ENCODE measurements around the gene SMIM43.
A peak's percentile ranks its signal among the peaks of the same experiment; 100 is the strongest.

The SMIM43 gene

DNA sequence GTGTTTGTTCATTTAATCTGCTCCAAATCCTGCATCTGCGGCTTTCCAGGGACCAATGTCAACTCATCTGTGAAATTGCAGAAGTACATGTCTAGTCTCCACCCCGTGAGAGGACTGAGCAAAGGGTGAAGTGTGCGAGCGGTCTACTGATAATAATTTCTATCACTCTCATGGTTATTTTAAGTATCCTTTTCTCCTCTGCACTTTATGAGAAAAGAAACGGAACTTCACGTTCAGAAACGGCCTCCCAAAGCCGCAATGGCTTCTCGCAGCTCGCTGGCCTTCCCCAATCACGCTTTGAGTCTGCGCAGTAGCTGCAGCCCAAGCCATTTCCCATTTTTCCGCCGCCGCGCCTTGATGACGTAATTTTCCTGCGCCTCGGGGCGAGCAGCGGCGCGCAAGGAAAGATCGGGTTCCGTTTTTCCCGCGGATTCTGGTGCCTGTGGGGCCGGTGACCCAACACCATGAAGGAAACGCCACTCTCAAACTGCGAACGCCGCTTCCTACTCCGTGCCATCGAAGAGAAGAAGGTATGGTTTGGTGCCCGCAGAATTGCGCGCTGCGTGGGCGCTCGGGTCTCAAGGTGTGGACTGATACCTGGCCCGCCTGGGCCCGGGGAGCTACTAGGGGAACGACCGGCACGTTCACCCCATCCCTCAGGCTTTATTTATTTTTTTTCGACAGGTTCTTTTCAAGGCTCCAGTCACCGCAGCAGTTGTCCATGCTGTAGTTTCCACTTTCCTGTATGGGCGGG lies 36.2 kb upstream of the SMIM43 start, which contains the start of gene EXOSC9:
Gene EXOSC9 (plus strand): TSS at position 363 of the 754 bp plus-strand sequence. CDS start 102 bp downstream, at position 465.
- Histone ChIP-seq H3K27ac (ENCODE audit: low read depth, low read length) (peak within 1 kb of the TSS; percentile 57), H3K4me2 (ENCODE audit: low read length) (peak within 1 kb of the TSS; percentile 92)
- no CpG with 5 or more reads among the region's 48 CpGs for WGBS (ENCODE audit: extremely low coverage, insufficient coverage, low lambda C conversion rate)

DNA sequence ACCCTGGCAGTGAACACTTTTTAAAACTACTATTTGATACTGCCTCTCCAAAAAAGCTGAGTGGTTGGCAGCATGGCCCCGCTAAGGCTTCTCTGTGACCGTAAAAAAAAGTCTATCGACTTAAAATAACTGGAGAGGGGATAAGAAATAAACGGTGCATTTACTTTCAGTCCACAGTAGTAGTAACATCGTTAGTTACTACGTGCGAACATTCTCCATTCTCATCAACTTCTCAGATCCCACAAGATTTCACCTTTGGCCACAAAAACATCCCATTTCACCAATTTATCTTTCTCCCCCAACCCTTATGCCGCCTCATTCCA lies 35.6 kb upstream of the SMIM43 start:
- Histone ChIP-seq H4K8ac (ENCODE audit: low read depth, low read length) (peak overlapping the region; percentile 98), H2BK15ac (replicated peaks; ENCODE audit: low read depth) (no peak overlapping the region), H2BK5ac (ENCODE audit: low read length) (peak overlapping the region; percentile 44), H3K4ac (ENCODE audit: low read depth, low read length) (peak overlapping the region; percentile 81), H3K27ac (ENCODE audit: low read depth, low read length) (peak overlapping the region; percentile 30), H3K23ac (ENCODE audit: low read length) (peak overlapping the region; percentile 76), H3K9ac (ENCODE audit: low read length) (peak overlapping the region; percentile 84), H3K79me1 (ENCODE audit: low read length) (no peaks in the 10 kb centered on the region), H3K79me2 (ENCODE audit: control insufficient read depth, insufficient read depth, low read length) (peaks cover 13% of the 10 kb centered on the region), H3K27me3 (ENCODE audit: insufficient read depth, low read length, poor library complexity) (no peaks in the 10 kb centered on the region), H3K56ac (ENCODE audit: low read length) (peak overlapping the region; percentile 88), H3K4me1 (ENCODE audit: control insufficient read depth, low read depth, low read length) (no peaks in the 10 kb centered on the region), H3K4me2 (ENCODE audit: low read length) (peak overlapping the region; percentile 92), H3K4me3 (ENCODE audit: low read length) (peak overlapping the region; percentile 68), H4K5ac (ENCODE audit: low read length) (peak overlapping the region; percentile 94), H2BK120ac (ENCODE audit: low read depth, low read length) (no peak overlapping the region), H2AK5ac (ENCODE audit: low read length) (no peak overlapping the region), H3K36me3 (ENCODE audit: control insufficient read depth, insufficient read depth, low read length) (peaks cover 2% of the 10 kb centered on the region), H3K18ac (ENCODE audit: low read length) (peak overlapping the region; percentile 81)
- no CpG with 5 or more reads among the region's 8 CpGs for WGBS (ENCODE audit: extremely low coverage, insufficient coverage, low lambda C conversion rate)
- no peak for DNase-seq

More for the DNA sequence above, 36.2 kb upstream of the SMIM43 start, which contains the start of gene EXOSC9:
- no peaks in the 10 kb centered on the region for H3K27me3 ChIP-seq (ENCODE audit: insufficient read depth, low read length, poor library complexity)
- H2BK15ac ChIP-seq (replicated peaks; ENCODE audit: low read depth) = no peak within 1 kb of the TSS
- peak within 1 kb of the TSS; percentile 44 for H2BK5ac ChIP-seq (ENCODE audit: low read length)
- no peaks in the 10 kb centered on the region for H3K79me1 ChIP-seq (ENCODE audit: low read length)
- no peak within 1 kb of the TSS for H2BK120ac ChIP-seq (ENCODE audit: low read depth, low read length)
- DNase-seq = peak; percentile 97
- H4K8ac ChIP-seq (ENCODE audit: low read depth, low read length) = peak within 1 kb of the TSS; percentile 98
- H3K79me2 ChIP-seq (ENCODE audit: control insufficient read depth, insufficient read depth, low read length) = peaks cover 13% of the 10 kb centered on the region
- H2AK5ac ChIP-seq (ENCODE audit: low read length) = no peak within 1 kb of the TSS
- H3K4me1 ChIP-seq (ENCODE audit: control insufficient read depth, low read depth, low read length) = no peaks in the 10 kb centered on the region
- H3K4ac ChIP-seq (ENCODE audit: low read depth, low read length) = peak within 1 kb of the TSS; percentile 81
- peak within 1 kb of the TSS; percentile 98 for H3K4me3 ChIP-seq (ENCODE audit: low read length)
- H3K56ac ChIP-seq (ENCODE audit: low read length) = peak within 1 kb of the TSS; percentile 99
- H3K23ac ChIP-seq (ENCODE audit: low read length) = peak within 1 kb of the TSS; percentile 76
- peaks cover 2% of the 10 kb centered on the region for H3K36me3 ChIP-seq (ENCODE audit: control insufficient read depth, insufficient read depth, low read length)
- peak within 1 kb of the TSS; percentile 94 for H4K5ac ChIP-seq (ENCODE audit: low read length)
- H3K18ac ChIP-seq (ENCODE audit: low read length) = peak within 1 kb of the TSS; percentile 81
- H3K9ac ChIP-seq (ENCODE audit: low read length) = peak within 1 kb of the TSS; percentile 98

DNA sequence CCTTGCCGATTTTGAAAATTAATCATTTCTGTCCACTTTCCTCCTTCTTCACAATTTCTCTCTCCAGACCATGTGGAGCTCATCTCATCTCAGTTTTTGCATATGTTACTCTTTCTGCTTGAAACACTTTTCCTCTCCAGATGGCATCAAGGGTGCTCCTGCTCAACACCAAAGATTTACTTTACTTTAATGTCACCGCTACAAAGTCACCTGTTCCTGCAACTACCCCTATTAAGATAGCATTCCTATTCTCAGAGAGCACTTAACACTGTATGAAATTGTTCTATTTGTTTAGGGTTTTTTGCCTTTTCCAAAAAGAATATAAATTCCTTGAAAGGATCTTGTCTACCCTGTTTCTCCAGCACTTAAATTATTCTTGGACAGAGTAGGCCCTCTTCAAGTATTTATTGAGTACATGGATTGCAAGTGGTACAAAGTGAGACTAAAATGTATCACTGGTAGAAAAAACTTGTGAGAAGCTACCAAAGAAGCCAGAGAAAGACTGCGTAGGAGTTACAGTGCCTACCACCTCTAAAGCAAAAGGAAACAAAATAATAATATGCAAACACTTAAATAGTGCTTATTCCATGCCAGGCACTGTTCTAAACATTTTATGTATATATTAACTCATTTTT lies 35.0 kb upstream of the SMIM43 start:
- H3K27me3 ChIP-seq (ENCODE audit: insufficient read depth, low read length, poor library complexity) = no peaks in the 10 kb centered on the region
- H3K23ac ChIP-seq (ENCODE audit: low read length) = no peak overlapping the region
- H4K8ac ChIP-seq (ENCODE audit: low read depth, low read length) = no peak overlapping the region
- no peak overlapping the region for H4K5ac ChIP-seq (ENCODE audit: low read length)
- H3K79me1 ChIP-seq (ENCODE audit: low read length) = no peaks in the 10 kb centered on the region
- no peak overlapping the region for H3K56ac ChIP-seq (ENCODE audit: low read length)
- DNase-seq = no peak
- H2BK120ac ChIP-seq (ENCODE audit: low read depth, low read length) = no peak overlapping the region
- no peak overlapping the region for H3K4me2 ChIP-seq (ENCODE audit: low read length)
- H3K79me2 ChIP-seq (ENCODE audit: control insufficient read depth, insufficient read depth, low read length) = peaks cover 13% of the 10 kb centered on the region
- H3K4me3 ChIP-seq (ENCODE audit: low read length) = no peak overlapping the region
- no peak overlapping the region for H2BK5ac ChIP-seq (ENCODE audit: low read length)
- H2AK5ac ChIP-seq (ENCODE audit: low read length) = no peak overlapping the region
- no CpG with 5 or more reads among the region's 3 CpGs for WGBS (ENCODE audit: extremely low coverage, insufficient coverage, low lambda C conversion rate)
- no peak overlapping the region for H3K18ac ChIP-seq (ENCODE audit: low read length)
- no peak overlapping the region for H2BK15ac ChIP-seq (replicated peaks; ENCODE audit: low read depth)
- no peak overlapping the region for H3K4ac ChIP-seq (ENCODE audit: low read depth, low read length)
- no peaks in the 10 kb centered on the region for H3K4me1 ChIP-seq (ENCODE audit: control insufficient read depth, low read depth, low read length)
- no peak overlapping the region for H3K9ac ChIP-seq (ENCODE audit: low read length)
- no peak overlapping the region for H3K27ac ChIP-seq (ENCODE audit: low read depth, low read length)
- H3K36me3 ChIP-seq (ENCODE audit: control insufficient read depth, insufficient read depth, low read length) = peaks cover 2% of the 10 kb centered on the region

DNA sequence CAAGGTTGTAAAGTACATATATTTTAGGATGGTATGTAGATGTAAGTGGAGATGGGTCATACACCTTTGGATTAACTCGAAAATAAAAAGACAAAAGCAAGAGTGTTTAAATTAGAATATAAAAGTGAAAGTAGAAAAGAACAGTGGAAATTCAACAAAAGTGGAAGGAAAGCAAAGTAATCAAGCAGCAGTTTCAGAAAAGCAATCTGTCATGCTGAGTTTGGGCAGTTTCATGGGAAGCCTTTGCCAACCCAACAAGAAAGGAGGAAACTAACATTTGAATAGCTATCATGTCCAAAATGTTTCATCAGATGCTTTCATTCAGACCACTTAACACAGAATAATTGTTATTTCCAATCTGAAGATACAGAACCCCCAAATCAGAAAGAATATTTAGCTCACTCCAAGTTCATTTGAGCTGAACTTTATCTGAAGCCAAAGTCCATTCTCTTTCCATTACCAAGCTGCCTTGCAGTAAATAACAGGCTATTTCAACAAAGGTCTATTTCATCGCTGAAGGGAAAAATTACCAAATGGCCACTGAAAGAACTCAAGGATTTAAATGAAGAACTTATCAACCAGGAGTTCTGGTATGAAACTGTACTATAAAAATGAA lies 34.4 kb upstream of the SMIM43 start:
- Histone ChIP-seq H3K4ac (ENCODE audit: low read depth, low read length) (no peak overlapping the region), H3K56ac (ENCODE audit: low read length) (no peak overlapping the region), H3K27me3 (ENCODE audit: insufficient read depth, low read length, poor library complexity) (no peaks in the 10 kb centered on the region), H2AK5ac (ENCODE audit: low read length) (no peak overlapping the region), H3K18ac (ENCODE audit: low read length) (no peak overlapping the region), H2BK15ac (replicated peaks; ENCODE audit: low read depth) (no peak overlapping the region), H3K23ac (ENCODE audit: low read length) (no peak overlapping the region), H4K8ac (ENCODE audit: low read depth, low read length) (no peak overlapping the region), H3K79me2 (ENCODE audit: control insufficient read depth, insufficient read depth, low read length) (peaks cover 13% of the 10 kb centered on the region), H3K4me1 (ENCODE audit: control insufficient read depth, low read depth, low read length) (no peaks in the 10 kb centered on the region), H3K4me2 (ENCODE audit: low read length) (no peak overlapping the region), H2BK5ac (ENCODE audit: low read length) (no peak overlapping the region), H3K9ac (ENCODE audit: low read length) (no peak overlapping the region), H2BK120ac (ENCODE audit: low read depth, low read length) (no peak overlapping the region), H3K36me3 (ENCODE audit: control insufficient read depth, insufficient read depth, low read length) (no peaks in the 10 kb centered on the region), H3K4me3 (ENCODE audit: low read length) (no peak overlapping the region), H4K5ac (ENCODE audit: low read length) (no peak overlapping the region), H3K79me1 (ENCODE audit: low read length) (no peaks in the 10 kb centered on the region), H3K27ac (ENCODE audit: low read depth, low read length) (no peak overlapping the region)
- no peak for DNase-seq
- 100% methylated on average over 1 of the region's 2 CpGs for WGBS (ENCODE audit: extremely low coverage, insufficient coverage, low lambda C conversion rate)

DNA sequence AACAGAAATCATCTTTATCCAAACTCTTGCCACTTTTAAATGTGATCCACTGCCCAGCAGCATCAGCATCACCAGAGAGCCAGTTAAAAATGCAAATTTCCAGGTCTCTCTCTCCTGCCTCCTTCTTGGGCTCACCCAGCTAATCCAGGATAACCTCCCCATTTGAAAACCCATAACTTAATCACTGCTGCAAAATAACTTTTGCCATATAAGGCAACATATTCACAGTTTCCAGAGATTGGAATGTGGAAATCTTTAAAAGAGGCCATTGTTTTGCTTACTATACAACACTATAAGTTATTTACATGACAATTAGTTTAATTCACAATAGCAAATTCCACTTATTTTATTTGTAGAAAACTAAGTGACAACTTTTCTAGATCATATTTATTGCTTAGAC lies 31.3 kb upstream of the SMIM43 start:
- Histone ChIP-seq H2BK5ac (ENCODE audit: low read length) (no peak overlapping the region), H3K27me3 (ENCODE audit: insufficient read depth, low read length, poor library complexity) (no peaks in the 10 kb centered on the region), H3K79me1 (ENCODE audit: low read length) (no peaks in the 10 kb centered on the region), H4K8ac (ENCODE audit: low read depth, low read length) (no peak overlapping the region), H3K9ac (ENCODE audit: low read length) (no peak overlapping the region), H4K5ac (ENCODE audit: low read length) (no peak overlapping the region), H3K4me1 (ENCODE audit: control insufficient read depth, low read depth, low read length) (no peaks in the 10 kb centered on the region), H3K79me2 (ENCODE audit: control insufficient read depth, insufficient read depth, low read length) (peaks cover under 1% of the 10 kb centered on the region), H3K4ac (ENCODE audit: low read depth, low read length) (no peak overlapping the region), H3K4me3 (ENCODE audit: low read length) (no peak overlapping the region), H3K18ac (ENCODE audit: low read length) (no peak overlapping the region), H3K4me2 (ENCODE audit: low read length) (no peak overlapping the region), H2AK5ac (ENCODE audit: low read length) (no peak overlapping the region), H3K36me3 (ENCODE audit: control insufficient read depth, insufficient read depth, low read length) (no peaks in the 10 kb centered on the region), H2BK15ac (replicated peaks; ENCODE audit: low read depth) (no peak overlapping the region), H3K56ac (ENCODE audit: low read length) (no peak overlapping the region), H3K27ac (ENCODE audit: low read depth, low read length) (no peak overlapping the region), H3K23ac (ENCODE audit: low read length) (no peak overlapping the region), H2BK120ac (ENCODE audit: low read depth, low read length) (no peak overlapping the region)
- no peak for DNase-seq

Data from mesendoderm (in vitro differentiated cells).